Suppressor macrophage treated with lipopolysaccharide for 1 hour (primary cell): ENCODE data around the gene AGBL4.

Experiments used
- DNase-seq, 3 donors: peaks; one replicate each; pipeline ENCODE4 v3.0.0-alpha.2; 2020 to 2022

AGBL4 gene

DNA sequence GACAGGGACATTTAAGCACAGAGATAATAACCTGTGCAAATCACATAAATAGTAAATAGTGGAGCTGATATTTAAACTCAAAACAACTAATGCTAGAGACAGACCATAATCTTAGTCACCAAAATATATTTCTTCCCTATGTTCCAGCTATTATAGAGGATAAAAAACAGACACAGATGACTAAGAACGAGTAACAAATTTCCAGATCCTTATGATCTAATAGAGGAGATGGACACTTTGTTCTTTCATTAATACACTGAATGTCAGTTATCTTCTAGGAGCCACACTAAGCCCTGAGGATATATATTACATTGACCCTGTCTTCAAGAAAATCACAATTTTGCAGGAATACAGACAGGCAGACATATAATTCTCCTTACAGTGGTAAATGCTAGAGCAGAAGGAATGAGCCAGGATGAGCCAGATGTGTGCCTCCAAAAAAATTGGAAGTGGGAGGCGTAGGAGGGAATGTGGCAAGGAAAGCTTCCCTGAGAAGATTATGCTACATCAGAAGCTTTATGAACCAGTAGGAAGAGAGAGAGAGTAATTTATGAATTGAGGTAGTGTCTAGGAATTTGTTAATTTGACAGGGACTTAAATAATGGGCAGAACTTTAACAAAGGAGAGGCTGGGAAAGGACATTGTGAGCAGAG, 851.7 kb downstream of the AGBL4 start:
- no peak for DNase-seq

GRCh38 chr1:49166031-49166430, 857.7 kb downstream of the AGBL4 start:
- no peak for DNase-seq

- no peak for DNase-seq
These were observed 860.7 kb downstream of the AGBL4 start for GRCh38 chr1:49163031-49163430.

- DNase-seq = no peak
These were observed 863.1 kb downstream of the AGBL4 start for GRCh38 chr1:49160677-49161076.

DNA sequence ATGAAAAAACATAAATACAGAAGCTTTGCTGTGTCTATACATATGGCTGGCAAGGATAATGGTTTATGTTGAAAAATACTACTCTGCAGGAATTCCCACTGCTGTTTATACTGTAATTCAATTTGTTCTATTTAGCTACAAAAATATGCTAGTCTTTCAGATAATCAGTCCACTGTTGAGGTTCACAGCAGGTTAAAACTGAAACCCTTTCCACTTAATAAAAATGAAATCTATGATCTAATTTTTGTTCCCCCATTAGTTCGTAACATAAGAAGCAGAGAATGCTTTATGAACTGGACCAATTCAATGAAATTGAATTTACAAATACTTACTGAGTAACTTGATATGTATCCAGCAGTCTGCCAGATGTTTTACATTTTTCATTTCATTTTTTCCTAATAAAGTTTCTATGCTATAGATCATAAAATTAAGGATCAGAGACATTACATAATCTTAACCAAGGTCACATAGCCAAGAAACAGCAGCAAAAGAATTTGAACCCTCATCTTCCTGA, 887.0 kb downstream of the AGBL4 start:
- DNase-seq = no peak

DNA sequence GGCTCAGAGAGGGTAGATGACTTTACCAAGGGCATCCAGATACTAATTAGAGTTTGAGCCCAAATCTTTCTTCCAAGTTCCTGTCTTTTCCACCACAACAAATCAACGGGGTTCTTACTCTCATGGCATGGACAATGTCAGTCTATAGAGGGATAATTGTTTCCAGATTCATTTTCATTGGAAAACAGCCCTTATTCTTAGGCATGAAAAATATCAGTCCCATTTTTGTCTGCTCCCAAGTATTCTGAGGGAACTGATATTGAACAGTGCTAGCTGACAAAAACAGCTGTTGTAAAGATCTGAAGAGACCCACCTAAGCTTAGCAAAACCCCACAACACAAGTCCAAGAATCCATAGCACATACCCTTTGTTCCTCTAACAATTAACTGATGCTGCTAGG, 898.0 kb downstream of the AGBL4 start:
- no peak for DNase-seq

DNA sequence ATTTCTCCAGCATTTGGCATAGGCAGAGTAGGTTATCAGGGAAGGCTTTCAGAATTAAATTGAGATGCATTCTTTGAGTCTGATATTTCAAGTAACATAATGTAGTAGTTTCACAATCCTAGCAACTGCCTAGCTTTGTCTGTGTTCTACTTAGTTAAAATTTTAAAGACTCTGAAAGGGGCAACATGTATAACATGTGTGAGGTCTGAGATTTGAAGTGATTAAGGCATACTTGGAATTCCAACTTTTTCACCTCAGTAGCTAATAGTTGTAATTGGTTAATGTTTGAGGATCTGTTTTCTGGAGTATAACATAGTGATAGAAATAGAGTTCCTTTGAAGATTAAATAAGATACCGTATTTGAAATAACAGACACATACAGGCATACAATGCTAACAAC, 911.8 kb downstream of the AGBL4 start:
- DNase-seq = no peak

DNA sequence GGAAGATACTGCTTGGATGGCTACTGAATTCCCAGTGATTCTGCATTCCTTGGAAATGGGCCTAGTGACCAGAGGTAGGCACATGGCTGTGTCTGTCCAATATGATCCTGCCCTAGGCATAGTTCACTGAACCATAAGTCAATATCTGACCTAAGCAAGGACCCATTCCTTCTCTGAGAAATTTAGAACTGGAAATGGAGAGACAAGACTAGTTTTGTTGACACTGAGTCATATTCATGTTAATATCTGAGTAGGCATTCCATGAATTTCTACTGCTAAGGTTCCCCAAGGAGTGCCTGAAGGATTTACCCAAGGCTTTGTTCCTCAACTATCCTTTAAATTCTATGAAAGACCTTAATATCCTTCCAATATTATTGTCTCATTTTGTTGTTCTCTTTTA, 917.3 kb downstream of the AGBL4 start:
- DNase-seq = no peak

DNA sequence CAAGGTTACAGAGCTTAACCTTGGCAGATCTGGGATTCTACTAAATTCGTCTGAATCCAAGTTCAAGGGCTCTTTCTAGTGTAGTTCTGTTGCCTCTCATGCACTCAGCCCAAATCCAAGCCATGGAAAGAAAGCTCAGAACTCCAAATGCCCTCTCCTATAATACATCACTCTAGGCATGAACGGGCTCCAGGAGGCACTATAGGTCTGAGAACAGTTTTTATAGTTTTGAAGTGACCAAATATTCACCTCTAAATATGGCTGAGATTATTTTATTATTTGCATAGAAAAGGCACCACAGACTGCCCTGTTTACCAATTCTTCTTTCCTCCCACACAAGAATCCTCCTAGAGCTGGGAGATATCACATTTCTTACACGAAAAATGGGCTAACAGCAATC, 919.2 kb downstream of the AGBL4 start:
- DNase-seq = no peak

DNA sequence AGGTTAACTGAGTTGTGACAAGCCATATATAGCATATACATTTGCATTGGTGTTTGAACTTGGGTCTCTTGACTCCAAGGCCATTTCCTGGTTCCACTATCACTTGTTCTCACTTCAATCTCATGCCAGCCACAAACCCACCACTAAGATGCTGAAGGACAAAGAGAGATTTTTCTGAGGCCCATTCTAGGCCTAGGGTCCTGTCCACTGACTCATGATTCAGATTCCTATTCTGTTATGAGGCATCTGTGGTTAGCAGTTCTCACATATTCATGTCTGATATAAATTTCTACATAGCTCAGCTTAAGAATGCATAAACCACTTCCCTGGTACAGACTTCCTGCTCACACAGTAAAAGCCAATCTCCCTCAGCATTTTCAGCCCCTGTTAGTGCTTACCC, 921.0 kb downstream of the AGBL4 start:
- DNase-seq = no peak

DNA sequence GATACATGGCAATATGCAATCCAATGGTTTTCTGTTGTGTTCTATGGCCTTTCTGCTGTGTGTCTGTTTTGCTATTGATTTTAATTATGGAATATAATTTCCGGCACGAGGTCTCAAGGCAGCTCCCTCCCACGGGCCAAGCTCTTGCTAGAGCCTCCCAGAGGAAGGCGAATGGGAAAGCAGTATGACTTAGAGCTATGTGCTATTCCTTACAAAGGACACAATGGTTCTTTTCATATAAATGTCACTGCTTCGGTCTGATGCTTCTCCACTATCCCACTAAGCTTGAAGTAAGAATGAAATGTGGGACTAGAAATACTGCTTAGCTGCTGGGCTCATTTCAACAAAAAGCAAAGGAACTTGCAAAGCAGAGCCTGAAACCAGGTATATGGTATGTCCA, 924.9 kb downstream of the AGBL4 start:
- no peak for DNase-seq

GRCh38 chr1:49086327-49086726, 937.4 kb downstream of the AGBL4 start:
- no peak for DNase-seq

DNA sequence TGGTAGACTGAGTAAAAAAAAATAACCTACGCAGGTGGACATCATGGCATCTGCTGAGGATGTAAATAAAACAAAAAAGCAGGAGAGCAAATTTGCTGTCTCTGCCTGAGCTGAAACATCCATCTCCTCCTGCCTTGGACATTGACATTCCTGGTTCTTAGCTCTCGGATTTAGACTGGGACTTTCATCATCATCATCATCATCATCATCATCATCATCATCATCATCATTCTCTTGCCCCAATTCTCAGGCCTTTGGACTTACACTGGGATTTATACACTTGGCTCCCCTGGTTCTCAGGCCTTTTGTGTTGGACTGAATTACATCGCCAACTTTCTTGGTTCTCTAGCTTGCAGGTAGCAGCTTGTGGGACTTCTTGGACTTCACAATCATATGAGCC, 938.7 kb downstream of the AGBL4 start:
- no peak for DNase-seq

- no peak for DNase-seq
These were observed 963.0 kb downstream of the AGBL4 start for GRCh38 chr1:49060766-49061165.

- no peak for DNase-seq
These were observed 964.7 kb downstream of the AGBL4 start for GRCh38 chr1:49059087-49059486.

- DNase-seq = no peak
These were observed 971.7 kb downstream of the AGBL4 start for GRCh38 chr1:49052102-49052501.

GRCh38 chr1:49051647-49052046, 972.1 kb downstream of the AGBL4 start:
- no peak for DNase-seq

GRCh38 chr1:49050041-49050440, 973.7 kb downstream of the AGBL4 start:
- no peak for DNase-seq

GRCh38 chr1:49048188-49048587, 975.6 kb downstream of the AGBL4 start:
- DNase-seq = no peak

DNA sequence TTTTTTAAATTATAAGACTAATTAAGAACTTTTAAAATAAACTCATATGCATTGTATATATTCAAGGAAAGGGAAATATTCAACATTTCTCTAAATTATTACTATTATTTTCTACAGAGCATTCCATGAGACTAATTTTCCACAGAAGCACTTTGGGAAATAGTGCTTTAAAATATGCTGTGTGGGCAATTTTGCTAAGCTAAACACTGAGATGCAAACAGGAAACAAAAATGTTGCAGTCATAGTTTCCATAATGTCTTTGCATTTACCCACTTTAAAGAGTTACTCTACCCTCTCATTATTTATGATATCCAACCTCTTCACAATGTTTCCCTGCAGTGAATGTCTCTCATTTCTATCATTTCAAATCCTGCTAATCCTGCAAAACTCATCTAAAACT, 977.4 kb downstream of the AGBL4 start:
- DNase-seq = no peak

- DNase-seq = no peak
These were observed 978.4 kb downstream of the AGBL4 start for GRCh38 chr1:49045371-49045770.

DNA sequence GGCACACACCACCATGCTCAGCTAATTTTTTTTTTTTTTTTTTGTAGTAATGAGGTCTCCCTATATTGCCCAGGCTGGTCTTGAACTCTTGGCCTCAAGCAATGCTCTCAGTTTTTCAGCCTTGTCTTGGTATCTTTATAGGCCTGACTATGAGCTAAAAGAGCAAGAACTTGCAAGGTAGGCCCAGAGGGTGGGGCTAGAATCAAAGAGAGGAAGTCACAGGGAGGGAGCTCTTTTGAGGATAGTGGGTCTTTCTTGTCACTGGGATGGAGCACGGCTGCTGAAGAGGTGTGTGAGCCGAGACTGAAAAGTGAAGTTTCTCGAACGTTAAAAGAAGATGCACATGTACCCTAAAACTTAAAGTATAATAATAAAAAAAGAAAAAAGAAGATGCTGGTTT, 987.1 kb downstream of the AGBL4 start:
- DNase-seq = no peak

GRCh38 chr1:49028396-49028795, 995.4 kb downstream of the AGBL4 start:
- no peak for DNase-seq

GRCh38 chr1:49026230-49026811, 997.4 kb downstream of the AGBL4 start:
- no peak for DNase-seq
